DOHH2 (cell line): ENCODE data around the gene CDK5RAP3.

ENCODE experiments used
- CTCF ChIP-seq: fragments of 200-600 bp; sonication (generic); IDR thresholded peaks from one replicate; pipeline ENCODE4 v1.5.1; 2014; ENCODE audit warnings: antibody characterized with exemption, mild to moderate bottlenecking, low read depth, low read length; ENCODE audit not compliant: poor library complexity, severe bottlenecking
- EZH2phosphoT487 ChIP-seq: fragments of 200-600 bp; sonication (generic); IDR thresholded peaks from 2 replicates; pipeline ENCODE4 v1.6.1; 2017; ENCODE audit warnings: borderline replicate concordance, mild to moderate bottlenecking, antibody characterized with exemption, low read length, moderate library complexity, mixed read lengths

GRCh38 chr17:47927821-47928400, 43.0 kb upstream of the CDK5RAP3 start:
- TF ChIP-seq CTCF (no peak), EZH2phosphoT487 (no peak)
